Measurements from ENCODE around the gene PLPP3.

DNA sequence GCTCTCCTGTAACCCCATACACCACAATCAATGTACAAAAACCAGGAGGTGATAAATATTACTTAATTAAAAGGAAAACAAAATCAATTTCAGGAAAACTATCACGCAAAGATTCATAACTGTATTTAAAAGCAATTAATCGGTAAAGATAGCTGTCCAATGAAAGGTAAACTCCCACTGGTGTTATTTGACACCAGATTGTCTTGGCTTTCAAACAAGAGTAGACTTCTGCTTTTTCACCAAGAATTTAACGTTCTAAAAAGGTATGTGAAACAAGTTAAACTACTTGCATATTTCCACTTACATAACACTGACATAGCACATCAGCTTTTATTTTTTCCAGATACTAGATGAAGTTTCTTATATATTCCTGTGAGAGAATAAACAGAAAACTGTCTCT lies 3.5 kb downstream of the PLPP3 start:
- TF ChIP-seq, protein P1, sequence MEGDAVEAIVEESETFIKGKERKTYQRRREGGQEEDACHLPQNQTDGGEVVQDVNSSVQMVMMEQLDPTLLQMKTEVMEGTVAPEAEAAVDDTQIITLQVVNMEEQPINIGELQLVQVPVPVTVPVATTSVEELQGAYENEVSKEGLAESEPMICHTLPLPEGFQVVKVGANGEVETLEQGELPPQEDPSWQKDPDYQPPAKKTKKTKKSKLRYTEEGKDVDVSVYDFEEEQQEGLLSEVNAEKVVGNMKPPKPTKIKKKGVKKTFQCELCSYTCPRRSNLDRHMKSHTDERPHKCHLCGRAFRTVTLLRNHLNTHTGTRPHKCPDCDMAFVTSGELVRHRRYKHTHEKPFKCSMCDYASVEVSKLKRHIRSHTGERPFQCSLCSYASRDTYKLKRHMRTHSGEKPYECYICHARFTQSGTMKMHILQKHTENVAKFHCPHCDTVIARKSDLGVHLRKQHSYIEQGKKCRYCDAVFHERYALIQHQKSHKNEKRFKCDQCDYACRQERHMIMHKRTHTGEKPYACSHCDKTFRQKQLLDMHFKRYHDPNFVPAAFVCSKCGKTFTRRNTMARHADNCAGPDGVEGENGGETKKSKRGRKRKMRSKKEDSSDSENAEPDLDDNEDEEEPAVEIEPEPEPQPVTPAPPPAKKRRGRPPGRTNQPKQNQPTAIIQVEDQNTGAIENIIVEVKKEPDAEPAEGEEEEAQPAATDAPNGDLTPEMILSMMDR (conservative IDR thresholded peaks at IDR 0.05; ENCODE audit: low read depth in 2 of 2), result no peak
- TF ChIP-seq POLR2AphosphoS5 (IDR thresholded peaks at IDR 0.05; ENCODE audit: low read depth) (no peak), EZH2phosphoT487 (IDR thresholded peaks at IDR 0.05; ENCODE audit: unreplicated experiment) (no peak), ZNF331 (CRISPR knock-in tag; IDR thresholded peaks at IDR 0.05; ENCODE audit: low read depth) (no peak)
- TF ChIP-seq, protein P2, sequence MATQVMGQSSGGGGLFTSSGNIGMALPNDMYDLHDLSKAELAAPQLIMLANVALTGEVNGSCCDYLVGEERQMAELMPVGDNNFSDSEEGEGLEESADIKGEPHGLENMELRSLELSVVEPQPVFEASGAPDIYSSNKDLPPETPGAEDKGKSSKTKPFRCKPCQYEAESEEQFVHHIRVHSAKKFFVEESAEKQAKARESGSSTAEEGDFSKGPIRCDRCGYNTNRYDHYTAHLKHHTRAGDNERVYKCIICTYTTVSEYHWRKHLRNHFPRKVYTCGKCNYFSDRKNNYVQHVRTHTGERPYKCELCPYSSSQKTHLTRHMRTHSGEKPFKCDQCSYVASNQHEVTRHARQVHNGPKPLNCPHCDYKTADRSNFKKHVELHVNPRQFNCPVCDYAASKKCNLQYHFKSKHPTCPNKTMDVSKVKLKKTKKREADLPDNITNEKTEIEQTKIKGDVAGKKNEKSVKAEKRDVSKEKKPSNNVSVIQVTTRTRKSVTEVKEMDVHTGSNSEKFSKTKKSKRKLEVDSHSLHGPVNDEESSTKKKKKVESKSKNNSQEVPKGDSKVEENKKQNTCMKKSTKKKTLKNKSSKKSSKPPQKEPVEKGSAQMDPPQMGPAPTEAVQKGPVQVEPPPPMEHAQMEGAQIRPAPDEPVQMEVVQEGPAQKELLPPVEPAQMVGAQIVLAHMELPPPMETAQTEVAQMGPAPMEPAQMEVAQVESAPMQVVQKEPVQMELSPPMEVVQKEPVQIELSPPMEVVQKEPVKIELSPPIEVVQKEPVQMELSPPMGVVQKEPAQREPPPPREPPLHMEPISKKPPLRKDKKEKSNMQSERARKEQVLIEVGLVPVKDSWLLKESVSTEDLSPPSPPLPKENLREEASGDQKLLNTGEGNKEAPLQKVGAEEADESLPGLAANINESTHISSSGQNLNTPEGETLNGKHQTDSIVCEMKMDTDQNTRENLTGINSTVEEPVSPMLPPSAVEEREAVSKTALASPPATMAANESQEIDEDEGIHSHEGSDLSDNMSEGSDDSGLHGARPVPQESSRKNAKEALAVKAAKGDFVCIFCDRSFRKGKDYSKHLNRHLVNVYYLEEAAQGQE (IDR thresholded peaks at IDR 0.05; ENCODE audit: unreplicated experiment), result no peak
